ENCODE results near the gene DGCR6L.

- TF ChIP-seq CTCF (IDR thresholded peaks at IDR 0.05; ENCODE audit: insufficient read depth, low read length) (no peak), POLR2AphosphoS5 (IDR thresholded peaks at IDR 0.05; ENCODE audit: low read depth) (no peak), GABPA (IDR thresholded peaks at IDR 0.05; ENCODE audit: low read depth) (no peak), REST (IDR thresholded peaks at IDR 0.05; ENCODE audit: insufficient replicate concordance, low read depth) (no peak), SPI1 (IDR thresholded peaks at IDR 0.05; ENCODE audit: borderline replicate concordance, low read depth) (no peak)
Measured at GRCh38 chr22:20304646-20305045, 15.2 kb downstream of the DGCR6L start.

All from HL-60 (cell line).